HG02884 (cell line): Measurements from ENCODE around the gene GALNT14.
"Not testable (repeated sequence)": the region's sequence is repeated elsewhere in the genome, so short reads cannot be mapped to it uniquely, and the experiment has no call there.

ENCODE experiments used
- ATAC-seq: cut with Tn5 transposase; IDR thresholded peaks from one replicate; pipeline ENCODE4 v1.9.1; 2021; ENCODE audit warnings: mild to moderate bottlenecking, moderate library complexity; ENCODE audit not compliant: unreplicated experiment

Gene GALNT14

DNA sequence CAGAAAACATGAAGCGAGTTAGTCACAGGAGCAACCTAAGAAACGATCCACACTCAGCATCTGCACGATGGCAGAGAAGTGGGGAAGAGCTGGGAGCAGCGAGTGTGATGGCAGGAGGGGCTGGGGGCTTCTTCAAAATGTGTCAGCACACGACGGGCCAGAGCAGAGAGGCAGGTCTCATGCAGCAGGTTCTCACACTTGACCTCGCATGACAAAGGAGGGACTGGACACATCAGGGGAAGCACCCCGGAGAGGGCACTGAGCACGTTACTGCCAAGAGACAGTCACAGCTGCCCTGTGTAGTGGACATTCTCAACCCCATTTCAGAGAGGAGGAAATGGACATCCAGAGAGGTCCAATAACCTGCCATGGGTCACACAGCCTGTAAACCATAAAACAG, 226.9 kb downstream of the GALNT14 start:
- ATAC-seq, result no peak

DNA sequence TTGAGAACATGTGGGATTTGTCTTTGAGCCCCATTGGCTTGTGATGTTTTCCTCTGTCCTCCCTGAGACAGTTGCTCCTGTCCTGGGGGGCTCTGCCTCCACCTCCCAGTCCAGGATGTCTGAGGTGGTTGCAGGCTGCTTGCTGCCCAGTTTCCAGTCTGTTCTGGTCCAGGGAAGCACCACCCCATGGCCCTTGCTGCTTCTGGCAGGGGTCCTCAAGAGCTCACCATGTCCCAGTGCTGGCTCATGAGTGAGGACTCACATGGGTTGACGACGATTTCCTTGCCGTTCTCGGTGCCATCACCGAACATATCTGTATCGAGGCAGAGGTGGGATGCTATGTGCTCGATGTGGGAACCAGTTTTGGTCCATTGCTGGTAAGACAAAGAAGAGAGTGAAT, 227.6 kb downstream of the GALNT14 start:
- ATAC-seq, result no peak

DNA sequence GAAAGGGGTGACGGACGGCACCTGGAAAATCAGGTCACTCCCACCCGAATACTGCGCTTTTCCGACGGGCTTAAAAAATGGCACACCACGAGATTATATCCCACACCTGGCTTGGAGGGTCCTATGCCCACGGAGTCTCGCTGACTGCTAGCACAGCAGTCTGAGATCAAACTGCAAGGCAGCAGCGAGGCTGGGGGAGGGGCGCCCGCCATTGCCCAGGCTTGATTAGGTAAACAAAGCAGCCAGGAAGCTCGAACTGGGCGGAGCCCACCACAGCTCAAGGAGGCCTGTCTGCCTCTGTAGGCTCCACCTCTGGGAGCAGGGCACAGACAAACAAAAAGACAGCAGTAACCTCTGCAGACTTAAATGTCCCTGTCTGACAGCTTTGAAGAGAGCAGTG, 233.8 kb downstream of the GALNT14 start:
- not testable (repeated sequence) for ATAC-seq

DNA sequence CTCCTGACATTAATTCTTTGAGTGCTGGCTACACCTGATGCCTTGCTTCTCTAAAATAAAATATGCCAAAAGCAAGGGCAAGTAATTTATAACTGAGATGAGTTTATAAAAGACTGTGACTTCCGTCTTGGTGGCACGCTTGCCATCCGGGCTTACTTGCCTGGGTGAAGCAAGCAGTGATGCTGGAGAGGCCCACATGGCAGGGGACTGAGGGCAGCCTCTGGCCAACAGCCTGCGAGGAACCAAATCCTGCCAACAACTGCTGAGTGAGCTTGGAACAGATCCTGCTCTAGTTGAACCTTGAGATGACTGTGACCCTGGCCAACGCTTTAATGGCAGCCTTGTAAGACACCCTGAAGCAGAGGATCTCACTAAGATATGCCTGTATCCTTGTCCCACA, 234.9 kb downstream of the GALNT14 start:
- no peak for ATAC-seq

DNA sequence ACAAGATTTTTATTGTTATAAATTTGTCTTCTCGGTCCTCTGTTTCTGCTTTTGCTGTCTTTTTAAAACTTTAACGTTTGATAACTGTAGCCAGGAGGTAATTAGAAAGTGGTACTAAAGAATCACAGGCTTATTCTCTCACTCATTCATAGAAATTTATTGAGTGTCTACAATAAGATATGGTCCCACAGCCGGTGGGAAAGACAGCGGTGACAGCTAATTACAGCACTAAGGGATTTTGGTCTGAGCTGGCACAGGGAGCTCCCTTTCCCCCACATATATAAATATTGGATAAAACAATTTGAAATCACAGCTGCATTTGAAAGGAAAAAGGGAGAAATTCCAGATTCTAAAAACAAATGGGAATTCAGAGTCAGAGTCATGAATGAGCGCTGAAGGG, 237.9 kb downstream of the GALNT14 start:
- no peak for ATAC-seq

DNA sequence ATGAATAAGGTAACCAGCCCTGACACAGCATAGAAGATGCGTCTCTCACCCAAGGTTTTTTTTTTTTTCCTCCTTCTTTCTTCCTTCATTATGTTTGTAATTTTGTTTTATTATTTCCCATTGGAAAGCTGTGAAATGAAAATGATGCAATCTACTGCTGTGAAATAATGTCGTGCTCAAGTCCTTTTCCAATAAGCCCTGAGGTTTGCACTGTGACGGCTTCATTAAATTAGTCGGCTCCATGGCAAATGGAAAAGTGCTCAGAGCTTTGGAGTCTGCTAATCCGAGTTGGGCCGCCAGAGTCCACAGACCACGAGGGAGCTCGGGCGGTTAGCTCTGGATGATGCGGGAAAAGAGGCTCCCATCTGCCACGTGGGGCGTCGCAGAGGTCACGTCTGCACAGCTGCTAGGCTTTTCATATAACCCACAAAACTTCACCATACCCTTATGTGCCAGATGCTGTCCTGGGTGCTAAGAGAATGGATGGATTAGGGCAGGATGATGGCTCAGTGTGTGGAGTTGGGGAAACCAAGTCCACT, 238.7 kb downstream of the GALNT14 start:
- ATAC-seq, result no peak

DNA sequence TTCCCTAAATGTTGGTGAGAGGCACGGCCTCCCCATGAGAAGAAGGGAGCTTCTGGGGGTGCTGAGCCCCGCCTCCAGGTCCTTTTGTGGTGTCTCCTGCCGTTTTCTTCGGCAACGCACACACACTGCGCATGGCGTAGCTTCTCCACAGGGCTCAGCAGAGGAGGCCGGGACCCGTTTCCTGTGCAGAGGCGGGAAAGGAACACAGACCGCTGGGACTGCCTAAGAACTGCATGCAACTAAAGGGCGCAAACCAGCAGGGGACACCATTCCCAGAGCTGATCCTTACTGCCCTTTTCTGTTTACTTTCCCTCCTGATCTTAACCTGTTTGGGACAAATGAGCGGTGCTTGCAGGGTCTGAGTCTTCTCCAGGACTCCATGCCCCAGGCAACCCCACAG, 240.7 kb downstream of the GALNT14 start:
- ATAC-seq, result no peak

DNA sequence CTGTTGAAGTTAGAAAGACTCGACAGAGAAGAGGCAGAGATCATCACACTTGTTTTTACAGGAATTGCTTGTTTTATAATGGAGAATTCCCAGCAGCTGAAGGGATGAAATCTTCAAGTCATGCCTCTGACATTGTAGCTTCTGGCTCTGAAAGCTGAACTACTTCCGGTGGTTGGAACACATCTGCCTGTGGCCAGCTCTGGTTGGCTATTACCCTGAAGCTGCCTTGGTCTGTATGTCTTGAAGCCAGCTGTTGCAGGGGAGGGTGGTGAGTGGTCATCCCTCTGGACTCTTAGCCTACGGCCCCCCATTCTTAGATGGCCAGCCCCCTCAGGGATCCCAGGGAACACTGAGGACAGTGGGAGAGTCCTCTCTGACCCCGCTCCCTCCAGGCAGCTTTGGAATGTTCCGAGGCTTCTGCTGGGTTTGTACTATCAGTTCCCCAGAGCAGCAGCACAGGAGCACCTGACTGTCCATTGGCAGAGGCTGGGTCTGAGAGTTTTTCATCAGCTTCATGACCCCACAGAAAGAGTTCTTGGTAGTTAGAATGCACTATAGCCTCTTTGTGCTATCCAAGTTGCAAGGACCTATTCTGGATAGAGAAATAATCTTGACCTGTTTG, 243.6 kb downstream of the GALNT14 start:
- ATAC-seq, result no peak

DNA sequence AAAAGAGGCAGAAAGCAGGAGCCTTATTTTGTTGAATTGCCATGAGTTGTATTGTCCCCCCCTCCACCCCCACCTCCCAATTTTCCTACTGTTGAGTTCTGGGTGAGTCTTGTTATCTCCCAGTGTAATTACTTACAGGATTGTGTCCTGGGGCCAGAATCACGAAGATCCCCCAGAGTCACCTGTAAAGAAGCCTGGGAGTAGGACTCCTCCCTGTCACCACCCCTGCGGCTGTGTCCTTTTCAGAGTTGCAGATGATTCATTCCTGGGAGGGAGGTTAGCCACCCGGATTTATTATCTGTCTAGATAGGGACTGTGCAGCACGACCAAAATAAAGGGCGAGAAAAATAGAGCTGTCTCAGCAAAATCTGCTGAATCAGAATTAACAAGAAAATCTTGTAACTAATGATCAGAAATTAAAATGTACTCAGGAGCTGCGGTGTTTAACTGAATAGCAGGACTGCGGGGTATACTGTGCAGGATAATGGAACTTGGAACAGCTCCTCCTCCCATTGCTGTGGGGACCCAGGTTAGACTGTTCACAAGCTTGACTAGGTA, 249.3 kb downstream of the GALNT14 start:
- ATAC-seq, result no peak

DNA sequence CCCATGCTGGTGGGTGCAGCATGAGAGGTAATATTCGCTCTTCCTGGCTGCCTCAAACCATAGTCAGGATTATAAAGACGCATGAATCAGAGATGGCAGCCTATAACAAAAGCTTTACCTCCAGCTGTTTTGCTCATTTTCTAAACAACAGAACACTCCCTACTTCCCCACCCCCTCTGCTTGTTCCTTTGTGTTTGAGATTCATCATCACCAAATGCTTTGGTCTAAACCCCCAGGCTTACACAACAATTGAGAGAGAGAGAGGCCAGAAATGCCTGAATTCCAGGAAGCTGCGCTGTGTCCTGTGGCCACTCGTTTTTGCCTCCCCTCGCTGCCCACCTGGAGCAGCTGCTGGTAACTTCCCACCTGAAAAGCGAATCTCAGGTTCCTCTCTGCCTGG, 252.2 kb downstream of the GALNT14 start:
- ATAC-seq, result no peak

DNA sequence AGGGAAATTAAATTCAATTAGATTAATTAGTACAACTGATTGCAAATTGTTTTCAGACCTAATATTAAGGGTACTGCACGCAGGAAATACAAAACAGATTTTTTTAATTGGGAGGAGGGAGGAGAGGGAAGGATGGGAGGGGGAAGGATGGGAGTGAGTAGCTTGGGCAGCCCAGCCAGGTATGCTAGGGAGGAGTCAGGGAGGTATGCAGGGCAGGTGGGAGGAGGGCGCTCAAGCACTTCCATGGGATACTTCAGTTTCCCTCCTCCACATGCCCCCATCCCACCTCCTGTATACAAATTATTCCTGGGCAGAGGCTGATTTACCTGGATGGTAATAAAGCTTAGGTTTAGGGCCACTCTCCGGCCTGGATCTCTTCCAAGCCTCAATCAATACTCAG, 254.4 kb downstream of the GALNT14 start:
- no peak for ATAC-seq

DNA sequence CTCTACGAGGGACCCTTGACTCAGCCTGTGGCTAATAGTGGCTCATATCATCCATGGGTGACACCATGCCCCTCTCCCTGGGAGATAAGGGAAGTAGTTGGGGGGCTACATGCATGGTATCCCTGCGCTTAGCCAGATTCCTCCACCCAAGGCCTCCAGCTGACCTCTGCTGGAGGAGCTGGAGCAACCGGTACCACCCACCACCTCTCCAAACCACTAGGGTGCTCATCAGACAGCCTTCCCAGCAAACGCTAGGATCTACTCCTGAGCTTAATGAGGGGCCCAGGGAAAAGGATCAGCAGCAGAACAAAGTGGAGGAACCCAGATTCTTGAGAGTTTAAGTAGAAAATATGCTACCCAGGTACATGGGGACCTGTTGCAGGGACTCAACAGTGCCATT, 255.1 kb downstream of the GALNT14 start:
- no peak for ATAC-seq

DNA sequence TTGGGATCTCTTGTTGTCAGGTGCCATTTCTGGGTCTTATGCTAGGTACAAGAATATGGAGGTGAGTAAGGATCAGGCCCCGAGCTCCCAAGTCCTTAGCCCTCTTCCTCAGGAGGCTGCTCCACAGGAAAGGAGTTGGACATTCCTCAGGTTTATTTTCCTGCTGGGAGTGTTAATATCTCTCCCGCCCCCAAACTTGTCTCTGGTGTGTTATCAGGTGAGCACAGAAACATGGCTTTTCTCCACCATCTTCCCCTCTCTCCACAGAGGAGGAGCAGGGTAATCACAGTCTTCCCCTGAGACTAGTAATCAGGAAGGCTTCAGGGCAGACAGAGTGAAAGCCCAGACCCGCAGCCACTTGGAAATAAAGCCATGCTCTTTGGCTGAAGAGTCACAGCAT, 257.7 kb downstream of the GALNT14 start:
- no peak for ATAC-seq

DNA sequence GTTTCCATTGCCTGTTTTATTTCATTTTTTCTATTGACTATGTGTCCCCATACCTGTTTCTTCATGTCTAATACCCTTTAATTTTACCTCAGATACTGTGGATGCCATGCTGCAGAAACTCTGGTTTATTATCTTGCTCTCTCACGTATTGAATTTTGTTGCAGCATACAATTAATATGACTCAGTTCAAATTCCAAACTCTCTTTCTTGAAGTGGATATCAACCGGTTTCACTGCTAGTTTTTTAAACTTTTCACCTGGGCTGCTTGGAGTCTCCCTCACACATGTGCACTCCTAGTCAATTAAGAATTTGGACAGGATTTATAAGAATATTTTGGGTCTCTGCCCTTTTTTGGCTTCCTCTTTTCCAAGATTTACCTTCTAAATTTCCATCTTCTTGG, 260.4 kb downstream of the GALNT14 start:
- ATAC-seq, result no peak

DNA sequence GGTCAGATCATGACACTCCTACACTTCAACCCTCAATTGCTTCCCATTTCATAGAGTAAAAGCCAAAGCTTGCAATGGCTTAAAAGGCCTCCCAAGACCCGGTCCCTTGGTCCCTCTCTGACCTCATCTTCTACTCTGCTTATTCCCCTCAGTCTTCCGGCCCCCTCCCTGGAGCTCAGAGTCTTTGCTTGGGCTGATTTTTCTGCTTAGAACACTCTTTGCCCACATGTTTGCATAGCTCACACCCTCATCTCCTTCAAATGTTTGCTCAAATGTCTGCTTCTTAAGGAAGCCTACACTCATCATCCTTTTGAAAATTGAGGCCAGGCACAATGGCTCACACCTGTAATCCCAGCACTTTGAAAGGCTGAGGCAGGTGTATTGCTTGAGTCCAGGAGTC, 265.4 kb downstream of the GALNT14 start:
- no peak for ATAC-seq

DNA sequence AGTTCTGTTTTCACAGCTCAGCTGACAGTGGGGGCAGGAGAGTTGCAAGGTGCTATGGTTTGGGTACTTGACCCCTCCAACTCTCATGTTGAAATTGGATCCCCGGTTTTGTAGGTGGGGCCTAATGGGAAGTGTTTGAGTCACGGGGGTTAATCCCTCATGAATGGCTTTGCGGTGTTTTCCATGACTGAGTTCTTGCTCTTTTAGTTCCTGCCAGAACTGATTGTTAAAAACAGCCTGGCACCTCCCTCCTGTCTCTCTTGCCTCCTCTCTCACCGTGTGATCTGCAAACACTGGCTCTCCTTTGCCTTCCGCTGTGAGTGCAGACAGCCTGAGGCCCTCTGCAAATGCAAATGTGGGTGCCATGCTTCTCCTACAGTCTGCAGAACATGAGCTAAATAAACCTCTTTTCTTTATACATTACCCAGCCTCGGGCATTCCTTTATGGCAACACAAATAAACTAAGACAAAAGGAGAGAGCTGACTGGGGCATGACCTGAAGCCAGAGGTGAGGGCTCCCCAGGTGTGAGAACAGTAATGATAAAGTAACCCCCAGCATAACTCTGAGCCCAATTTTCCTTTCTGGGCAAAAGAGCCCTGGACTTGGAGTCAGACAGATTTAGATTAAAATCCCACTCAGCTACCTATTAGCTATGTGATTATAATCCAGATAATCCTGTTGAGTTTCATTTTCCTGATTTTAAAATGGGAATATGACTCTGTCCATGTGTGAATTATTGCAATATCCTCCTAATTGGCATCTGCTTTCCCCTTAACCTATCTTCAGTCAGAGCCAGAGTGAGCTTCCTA, 266.1 kb downstream of the GALNT14 start:
- no peak for ATAC-seq

DNA sequence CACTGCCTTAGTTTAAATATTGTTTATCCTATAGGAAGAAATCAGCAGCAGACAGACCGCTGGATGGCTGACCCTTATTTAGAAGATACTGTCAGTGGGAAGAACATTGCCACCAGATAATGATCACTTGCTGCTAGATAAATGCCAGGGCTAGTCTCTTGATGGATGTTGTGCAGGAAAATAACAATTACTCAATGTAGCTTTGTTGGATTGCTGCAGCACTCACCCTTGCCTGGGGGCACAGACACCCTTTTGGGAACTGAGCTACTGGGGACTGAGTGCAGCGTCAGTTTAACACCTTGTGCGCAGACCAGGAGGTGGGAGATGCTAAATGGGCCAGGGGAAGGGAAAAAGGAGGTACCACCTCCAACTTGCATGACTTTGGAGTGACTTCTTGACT, 266.8 kb downstream of the GALNT14 start:
- no peak for ATAC-seq

DNA sequence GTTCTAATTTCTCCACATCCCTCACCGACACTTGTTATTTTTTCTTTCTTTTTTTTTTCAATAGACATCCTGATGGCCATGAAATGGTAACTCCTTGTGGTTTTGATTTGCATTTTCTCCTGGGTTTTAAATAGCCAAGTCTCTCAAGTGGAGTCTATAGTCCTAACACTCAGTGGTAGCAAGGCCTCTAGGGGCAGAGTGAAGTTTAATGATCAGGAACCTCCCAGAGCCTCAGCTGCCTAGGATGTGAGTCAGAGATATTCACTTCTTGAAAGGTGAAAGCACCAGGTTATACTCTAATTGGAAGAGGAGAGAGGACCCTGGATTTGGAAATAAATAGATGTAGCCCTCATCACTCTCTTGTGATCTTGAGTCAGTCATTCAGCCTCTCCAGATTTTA, 268.3 kb downstream of the GALNT14 start:
- ATAC-seq, result no peak

DNA sequence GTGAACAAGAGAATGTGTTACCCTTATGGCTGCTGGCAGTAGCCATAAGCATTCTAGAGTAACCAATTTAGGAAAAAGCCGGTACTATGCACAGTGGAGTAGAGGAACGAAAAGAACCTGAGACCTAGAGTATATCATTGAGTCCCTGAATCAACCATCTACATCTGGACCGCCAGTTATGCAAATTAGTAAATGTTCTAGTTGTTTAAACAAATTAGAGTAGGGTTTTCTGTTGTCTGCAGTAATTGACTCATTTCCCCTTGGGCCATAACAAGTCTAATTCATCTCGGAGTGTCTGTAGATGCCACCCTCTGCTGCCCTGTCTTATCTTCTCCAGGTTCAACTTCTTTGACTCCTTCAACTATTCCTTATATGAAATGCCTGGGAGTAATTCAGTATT, 270.9 kb downstream of the GALNT14 start:
- ATAC-seq, result no peak

DNA sequence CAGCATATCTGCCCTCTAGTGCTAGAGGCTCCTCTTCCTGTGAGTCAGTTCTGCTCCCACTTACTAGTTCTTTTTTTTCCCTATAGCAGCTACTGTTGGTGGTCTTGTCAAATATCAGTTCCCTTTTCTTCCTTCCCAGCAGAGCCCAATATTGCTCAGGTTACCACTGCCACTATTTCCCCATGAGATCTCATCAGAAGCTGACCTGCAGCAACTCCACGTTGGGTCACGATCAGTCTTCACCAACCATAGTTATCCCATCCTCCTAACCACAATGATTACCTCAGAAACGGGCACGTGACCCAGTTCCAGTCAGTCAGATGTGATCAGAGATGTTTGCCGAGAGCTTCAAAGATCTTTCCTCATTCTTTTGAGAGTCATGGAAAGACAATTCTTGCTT, 271.3 kb downstream of the GALNT14 start:
- ATAC-seq, result no peak

DNA sequence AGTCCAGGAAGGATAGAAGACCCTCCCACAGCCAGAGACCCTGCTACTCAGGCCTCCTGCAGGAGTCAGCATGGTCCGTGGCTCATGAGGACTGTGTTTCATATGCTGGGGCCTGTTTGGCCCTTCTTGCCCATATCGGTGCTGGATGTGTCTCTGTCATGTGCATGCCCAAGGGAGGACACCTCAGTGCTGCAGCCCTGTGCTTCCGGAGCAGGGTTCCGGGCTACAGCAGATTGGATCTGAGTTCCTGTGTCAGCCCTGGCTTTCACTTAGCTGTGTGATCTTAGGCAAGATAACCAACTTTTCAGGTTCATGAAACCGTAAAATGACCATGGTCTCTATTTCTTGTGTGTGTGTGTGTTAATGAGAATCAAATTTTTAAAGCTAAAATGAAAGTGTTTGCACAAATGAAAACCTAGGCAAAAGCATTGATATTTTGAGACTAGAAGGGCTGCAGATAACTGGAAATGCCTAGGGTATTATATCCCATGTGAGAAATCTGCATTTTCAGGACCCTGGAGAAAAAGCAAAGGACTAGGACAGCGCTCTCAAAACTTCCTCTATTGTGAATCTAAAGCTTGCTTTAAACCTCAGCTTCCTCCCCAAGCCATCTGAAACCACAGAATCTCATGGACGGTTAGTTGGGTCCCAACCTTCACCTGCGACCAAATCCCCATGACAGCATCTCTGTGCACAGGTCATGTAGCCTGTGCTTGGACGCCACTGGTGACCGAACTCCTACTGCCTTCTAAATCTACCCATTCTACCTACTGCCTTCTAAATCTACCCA, 272.2 kb downstream of the GALNT14 start:
- ATAC-seq, result no peak
